Measurements from ENCODE around the gene RTN4IP1.

Gene RTN4IP1

DNA sequence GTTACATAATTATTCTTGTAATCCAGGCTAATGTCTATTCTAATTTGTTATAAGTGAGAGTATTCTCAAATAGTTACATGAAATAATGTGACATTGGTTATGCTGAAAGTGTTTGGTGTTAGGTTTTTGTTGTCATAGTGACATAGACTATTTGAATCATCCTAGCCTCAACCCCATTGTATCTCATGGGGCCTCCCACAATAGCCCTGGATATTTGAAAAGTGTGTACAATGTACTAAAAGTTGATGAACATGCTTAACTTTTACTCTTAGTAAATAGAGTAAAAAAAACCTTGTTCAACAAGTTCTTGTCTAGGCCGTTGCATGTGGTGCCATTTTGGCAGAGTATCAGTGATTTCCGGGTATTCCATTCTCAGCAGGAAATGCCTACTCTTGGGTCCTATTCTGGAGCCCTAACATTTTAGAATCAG lies 83.0 kb downstream of the RTN4IP1 start:
- no peak for DNase-seq

DNA sequence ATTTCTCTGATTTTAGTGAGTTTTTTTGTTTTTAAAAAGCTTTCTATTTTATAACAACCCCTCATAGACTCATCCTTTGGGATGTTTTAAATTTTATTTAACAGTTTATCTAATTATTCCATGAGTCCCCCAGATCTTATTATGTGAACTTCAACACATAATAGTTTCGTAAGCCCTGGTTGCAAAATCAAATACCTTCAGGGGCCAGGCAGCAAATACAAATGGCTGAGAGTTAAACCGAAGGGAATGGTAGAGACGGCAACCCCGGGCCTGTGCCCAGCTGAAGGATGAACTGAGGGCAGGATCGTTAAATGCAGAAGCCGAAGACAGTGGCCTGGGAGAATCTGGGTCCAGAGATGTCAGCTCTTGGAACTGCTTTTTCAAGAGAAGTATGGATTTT lies 88.4 kb downstream of the RTN4IP1 start:
- no peak for DNase-seq

DNA sequence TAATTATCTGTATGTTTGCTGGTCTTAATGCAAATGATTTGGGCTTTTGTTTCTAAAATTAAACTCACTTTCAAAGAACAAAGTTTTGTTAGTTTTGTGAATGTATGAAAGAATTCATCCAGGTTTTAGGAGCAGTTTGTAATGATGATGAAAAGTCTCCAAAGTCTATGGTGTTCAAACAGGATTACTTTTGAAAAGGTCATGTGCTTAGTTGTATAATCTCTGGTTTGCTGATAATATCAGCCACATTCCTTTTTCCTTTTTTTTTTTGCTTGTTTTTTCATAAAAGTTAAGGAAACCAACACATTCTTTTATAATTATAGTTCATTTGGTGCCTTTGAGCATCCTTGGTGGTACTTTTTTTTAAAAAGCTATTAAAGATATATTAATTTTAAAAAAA lies 88.9 kb downstream of the RTN4IP1 start:
- DNase-seq = no peak

DNA sequence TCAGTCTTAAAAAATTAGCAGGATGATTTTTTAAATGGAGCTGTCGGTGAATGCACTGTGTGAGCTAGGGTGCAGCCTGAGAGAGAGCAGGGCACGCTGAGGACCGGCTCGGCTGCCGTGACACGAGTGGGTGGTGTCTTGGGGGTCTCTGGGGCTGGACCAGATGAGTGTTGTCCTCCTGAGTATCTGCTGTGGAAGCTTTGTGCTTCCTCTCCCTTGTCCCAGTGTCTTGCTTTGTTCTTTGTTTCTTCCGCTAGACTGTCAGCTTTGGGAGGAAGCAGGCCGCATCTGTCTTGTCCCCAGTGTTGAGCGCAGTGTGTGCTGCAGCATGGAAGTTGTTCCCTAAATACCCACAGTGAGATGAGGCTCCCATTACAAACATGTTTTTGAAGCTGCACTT lies 89.4 kb downstream of the RTN4IP1 start:
- DNase-seq = no peak

DNA sequence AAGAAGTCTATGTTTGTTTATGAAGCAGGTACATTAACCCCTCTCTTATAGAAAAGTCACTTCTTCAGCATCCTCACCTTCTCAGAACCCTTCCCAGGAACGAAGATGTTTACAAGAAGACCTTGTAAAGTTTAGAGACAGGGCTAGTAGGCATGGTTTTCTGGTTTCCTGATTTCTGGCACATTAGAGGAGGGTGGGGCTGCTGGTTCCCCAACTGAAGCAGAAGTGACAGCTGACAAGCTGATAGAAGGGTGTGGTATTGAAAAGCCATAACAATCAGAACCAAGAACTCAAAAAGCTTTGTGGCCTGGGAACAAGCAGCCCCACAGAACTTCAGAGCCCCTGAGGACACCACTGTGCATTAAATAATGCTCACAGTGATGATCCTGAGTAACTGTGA lies 91.2 kb downstream of the RTN4IP1 start:
- peak; percentile 54 for DNase-seq

DNA sequence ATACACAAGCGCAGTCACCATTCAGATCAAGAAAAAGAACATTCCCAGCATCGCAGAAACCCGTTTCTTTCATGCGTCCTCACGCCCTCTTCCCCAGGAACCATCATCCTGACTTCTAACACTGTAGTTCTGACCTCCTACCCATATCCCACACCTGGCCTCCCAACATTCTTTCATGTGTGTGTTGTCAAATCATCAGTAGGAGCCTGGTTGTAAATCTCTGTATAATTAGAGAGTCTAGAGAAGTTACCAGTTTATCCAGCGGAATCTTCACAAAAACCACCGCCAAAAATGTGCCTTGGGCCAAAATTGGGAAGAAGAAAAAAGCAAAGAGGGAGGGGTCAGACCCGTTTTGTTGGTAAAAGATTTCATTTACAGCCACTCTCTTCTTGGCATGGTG lies 91.6 kb downstream of the RTN4IP1 start:
- no peak for DNase-seq

DNA sequence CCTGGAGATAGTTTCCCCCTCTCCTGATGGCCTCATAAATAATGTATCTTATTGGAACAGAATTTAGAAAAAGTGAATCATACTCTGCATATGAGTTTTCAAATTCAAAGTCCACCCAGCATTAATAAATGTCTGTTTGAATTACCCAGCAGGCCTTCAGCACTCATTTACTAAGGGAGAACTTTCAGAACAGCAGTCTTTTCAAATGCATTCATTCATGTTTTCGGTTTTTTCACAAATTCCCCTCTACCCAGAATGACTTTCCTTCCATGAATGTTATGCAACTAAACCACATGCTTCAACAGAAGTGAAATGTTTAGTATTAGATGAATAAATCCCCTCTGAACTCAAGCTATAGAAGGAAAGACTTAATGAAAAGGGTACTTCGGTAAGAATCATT lies 92.4 kb downstream of the RTN4IP1 start:
- peak; percentile 63 for DNase-seq

DNA sequence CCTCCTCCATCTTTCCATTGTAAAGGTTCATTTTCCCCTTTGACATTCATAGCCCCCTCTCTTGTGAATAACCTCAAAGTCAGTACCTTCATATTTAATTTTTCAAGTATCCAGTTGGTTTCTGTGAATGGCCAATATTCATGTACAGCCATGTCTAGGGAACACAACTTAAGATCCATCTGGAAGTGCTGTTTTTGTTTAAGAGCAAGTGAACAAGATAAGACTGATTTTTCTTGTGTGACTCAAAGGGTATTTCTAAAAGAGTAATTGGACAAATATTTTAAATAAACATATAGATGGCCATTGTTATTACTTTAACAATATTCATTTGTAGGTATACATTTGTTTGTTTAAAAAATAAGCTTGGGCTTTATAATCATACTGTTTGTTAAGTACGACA lies 92.9 kb downstream of the RTN4IP1 start:
- DNase-seq = no peak

DNA sequence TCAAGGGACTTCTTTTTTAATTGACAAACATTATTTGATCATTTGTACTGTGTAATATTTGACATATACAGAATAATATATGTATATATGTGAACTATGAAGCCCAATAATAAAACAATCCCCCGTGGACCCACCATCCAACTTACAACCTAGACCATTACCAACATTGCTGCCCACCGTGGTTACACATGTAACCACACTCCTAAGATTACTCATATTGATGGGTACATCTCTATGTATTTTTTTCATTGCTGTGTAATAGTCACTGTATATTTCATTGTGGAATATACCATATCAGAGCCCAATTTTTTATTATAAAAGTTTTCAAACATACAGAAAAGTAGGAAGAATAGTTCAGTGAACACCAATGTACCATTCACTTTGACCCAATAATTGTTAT lies 94.3 kb downstream of the RTN4IP1 start:
- no peak for DNase-seq

DNA sequence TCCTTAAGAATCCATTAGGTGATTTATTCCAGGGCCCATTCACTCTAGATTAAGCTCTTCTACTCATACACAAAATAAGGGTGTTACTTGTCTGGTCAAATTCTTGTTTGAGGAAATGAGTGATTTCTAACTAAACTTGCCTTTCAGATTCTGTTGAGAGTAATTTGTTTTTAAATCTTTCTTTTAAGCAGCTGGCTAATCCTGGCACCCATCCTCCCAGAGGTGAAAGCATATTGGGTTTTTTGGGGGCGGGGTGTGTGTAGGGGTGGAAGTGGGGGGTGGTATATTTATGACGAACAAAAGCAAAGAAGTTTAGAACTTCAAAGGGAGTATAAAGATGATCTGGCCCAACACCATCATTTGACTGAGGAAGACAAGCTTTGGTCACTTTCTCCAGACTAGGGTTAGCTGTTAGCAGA lies 94.7 kb downstream of the RTN4IP1 start:
- DNase-seq = no peak

DNA sequence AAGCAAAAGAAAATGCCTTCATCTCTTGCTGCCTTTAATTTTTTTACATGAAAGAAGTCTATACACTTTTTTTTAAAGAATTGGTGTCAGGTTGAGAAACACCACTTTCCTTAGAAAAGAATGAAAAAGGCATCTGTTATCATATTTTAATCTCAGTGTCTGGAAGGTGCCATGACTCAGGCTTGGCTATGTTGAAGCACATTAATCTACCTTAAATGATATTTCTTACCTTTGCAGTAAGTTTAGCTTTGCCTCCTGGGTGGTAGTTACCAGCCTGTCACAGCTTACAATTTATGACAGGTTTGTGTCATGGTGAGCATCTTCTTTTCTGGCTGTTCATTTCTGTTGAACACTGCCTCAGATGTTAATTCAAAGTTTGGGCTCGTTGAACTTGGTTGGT lies 95.3 kb downstream of the RTN4IP1 start:
- DNase-seq = no peak

DNA sequence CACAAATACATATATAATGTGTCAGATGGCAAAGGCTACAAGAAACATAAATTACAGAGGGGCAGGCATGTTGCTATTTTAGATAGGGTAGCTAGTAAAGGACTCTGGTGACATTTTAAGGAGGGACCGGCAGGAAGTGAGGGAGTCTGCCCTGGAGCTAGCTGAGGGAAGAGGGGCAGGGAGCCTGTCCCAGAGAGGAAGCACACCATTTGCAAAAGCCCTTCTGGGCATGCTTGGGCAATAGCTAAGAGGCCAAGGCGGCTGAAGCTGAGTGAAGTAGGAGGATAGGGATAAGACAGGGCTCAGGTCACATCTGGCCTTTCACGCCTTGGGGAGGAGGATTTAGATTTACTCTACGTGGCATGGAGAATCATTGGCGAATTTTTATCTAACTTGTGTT lies 96.2 kb downstream of the RTN4IP1 start:
- peak; percentile 51 for DNase-seq

DNA sequence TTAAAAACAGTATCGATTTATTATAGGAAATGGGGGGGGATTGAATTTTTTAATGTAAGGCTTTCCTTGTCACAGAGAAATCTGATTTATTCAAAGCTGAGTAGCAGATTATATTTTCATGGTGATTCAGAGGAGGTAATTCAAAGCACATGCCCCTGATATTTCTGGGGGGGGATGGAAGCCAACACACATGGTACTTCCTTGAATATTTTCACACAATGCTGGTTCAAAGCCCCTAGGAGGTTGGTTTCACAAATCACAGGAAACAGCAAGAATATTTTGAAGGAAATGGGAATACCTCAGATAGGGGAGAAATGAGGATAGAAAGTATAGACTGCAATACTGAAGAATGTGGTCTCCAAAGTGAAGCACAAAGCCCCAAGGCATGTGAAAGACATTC lies 98.8 kb downstream of the RTN4IP1 start:
- DNase-seq = no peak

DNA sequence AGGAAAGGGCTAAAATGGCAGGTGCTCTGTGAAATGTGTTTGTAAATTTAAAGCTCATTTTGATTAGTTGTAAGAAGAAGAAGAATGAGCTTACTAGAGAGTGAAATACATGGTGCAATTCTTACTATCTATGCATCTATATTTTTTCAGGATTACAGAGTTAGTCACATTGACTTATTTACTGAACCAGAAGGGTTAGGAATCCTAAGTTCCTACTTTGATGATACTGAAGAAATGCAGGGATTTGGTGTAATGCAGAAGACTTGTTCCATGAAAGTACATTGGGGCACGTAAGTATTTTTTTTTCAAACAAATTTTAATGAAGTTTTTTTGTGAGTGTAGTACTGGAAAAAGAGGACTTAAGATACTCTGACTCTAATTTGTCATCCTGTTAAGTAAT lies 99.3 kb downstream of the RTN4IP1 start:
- DNase-seq = no peak

DNA sequence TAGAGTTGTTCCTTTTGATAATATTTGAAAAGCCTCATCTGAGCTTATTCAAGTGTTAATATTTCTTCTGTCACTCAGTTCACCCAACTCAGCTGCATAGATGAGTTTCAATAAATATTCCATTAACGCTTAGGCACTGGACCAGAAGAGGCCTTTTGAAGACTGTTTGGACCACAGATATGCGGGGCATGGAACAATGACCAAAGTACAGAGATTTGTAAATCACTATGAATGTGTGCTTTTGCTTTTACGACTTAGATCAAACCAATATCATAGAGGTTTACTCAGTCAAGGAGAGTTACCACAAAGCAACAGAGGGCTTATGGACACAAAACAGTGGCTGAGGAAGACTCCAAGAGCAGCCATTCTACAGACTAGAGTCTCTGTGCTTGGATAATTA lies 99.9 kb downstream of the RTN4IP1 start:
- DNase-seq = no peak

DNA sequence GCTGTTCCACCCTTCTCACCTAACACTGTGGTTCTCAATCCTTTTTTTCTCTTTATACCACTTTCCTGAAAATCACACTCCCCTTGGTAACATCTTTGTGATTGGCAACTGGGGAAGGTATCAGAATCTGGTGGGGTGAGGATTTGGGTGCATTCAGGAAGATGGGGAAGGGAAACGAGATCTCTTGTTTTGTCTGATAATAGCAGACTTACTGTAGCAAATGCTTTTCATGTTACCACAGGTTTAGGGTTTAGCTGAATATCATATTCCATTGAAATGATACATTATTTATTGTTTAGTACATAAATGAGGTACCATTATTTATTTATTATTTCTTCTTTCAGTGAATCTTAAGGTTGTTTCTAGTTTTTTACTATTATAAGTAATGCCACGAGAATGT lies 100.8 kb downstream of the RTN4IP1 start:
- DNase-seq = no peak

DNA sequence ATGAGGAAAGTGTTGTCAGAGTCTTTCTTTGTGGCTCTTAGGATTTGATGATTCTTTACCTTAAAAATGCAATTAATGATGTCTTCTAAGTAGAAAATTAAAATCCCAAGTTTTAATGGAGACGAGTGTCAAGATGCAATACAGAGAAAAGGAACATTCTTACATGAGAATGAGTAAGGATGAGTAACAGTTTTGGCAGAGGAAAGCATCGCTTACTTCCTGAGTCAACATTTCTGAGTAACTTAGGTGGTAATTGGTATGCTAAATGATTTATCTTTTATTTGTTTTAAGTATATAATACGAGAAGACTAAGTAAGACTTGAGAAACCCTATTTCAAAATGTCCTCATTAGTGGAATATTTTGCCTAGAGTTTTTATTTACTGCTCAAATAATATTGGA lies 101.3 kb downstream of the RTN4IP1 start:
- peak; percentile 57 for DNase-seq

DNA sequence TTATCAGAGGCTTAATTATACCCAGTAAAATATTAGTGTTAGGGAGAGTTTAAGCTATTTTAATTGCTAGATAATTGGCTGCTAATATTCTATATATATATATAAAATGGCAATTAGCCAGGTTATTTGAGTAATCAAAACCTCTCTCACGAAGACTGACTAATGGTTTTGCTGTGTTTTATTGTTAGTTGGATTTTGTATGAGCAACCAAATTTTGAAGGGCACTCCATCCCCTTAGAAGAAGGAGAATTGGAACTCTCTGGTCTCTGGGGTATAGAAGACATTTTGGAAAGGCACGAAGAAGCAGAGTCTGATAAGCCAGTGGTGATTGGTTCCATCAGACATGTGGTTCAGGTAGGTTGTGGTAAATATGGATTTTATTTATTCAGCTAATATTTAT lies 102.2 kb downstream of the RTN4IP1 start:
- DNase-seq = no peak

DNA sequence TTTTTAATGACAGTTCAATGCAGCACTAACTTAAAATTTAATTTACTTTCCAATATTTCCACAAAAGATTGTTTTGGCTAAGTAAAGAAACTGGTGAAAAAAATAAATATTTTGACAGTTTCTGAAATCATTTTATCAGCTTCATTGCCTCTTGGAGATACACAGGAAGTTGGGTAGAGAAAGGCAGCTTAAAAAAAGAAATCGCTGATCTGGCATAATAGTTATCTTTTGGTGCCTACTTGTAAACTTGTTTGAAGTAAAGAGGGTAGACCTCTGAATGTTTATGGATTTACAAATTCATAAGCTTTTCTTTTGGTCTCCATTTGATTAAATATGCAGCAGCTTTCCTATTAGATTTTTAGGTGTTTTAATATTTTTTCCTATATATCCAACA lies 103.4 kb downstream of the RTN4IP1 start:
- no peak for DNase-seq

DNA sequence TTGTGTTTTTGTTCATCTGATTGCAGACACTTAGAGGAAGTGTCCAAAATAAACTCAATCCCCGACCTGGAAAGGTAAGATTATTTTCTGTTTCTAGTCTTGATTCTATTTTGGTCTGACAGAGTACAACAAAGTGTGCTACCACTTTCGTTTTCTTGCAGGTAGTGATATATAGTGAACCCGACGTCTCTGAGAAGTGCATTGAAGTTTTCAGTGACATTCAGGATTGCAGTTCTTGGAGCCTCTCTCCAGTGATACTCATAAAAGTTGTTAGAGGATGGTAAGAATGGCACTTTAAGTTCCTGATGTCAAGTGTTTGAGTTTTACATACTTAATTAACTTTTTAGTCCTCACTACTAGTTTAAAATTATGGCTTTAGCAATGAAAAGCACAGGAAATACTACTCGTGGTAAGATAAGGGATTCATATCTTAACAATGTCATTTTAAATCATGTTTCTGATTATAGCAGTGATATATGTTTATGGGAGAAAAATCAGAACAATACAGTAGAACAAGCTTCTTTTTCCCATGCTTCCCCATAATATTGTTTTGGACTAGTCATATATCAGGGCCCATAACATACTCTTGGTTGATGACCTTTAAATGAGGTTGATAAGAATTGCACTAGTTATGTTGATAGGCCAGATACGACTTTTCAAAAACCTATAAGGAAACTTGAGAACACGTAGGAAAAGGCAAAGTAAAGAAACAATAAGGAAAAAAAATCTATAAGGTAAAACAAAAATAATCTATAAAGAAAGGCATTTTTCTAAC lies 104.0 kb downstream of the RTN4IP1 start:
- DNase-seq = no peak

DNA sequence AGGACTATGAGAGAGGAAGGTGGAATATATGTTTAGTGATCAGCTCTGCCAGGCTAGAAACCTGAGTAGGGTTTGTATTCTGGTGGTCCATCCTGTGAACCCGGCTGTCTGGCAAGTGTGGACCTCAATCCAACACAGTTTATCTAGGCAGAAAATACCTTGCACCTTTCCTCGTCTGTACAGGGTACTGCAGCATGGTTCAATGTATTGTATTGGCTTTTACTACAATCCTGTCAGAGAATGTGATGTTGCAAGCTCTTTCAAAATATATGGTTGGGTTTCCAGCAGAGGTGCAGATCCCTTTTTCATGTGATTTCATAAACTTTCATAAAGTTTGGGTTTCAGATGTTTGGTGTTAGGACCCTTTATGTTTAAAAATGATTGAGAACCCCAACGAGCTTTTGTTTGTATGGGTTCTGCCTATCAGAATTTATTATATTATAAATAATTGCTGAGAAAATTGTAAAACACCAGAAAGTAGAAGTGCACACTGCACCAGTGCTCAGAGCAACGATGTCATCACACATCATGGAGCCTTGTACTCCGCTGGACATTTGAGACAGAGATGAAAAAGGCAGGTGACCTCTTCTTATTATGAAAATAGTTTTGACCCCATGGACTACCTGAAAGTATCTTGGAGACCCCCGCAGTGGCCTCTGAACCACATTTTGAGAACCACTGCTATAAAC lies 106.6 kb downstream of the RTN4IP1 start:
- DNase-seq = peak; percentile 67
